Osteoblast (primary cell): ENCODE measurements around the gene TEX13B. TPM values are rescaled to one million over a fixed set of nuclear protein-coding genes. Genes with fewer than 3 reads are reported as not detected.

Experiments
- DNase-seq: peaks from one replicate; pipeline ENCODE4 v3.0.0; 2011; ENCODE audit warnings: low spot score, mixed read lengths; ENCODE audit not compliant: insufficient read length; ENCODE audit errors: missing footprints
- H2AFZ ChIP-seq: 2 replicates; pipeline ENCODE4 v1.6.0; 2011; ENCODE audit warnings: mild to moderate bottlenecking, low read length
- H3K27ac ChIP-seq: 2 replicates; pipeline ENCODE4 v1.5.1; 2011; ENCODE audit warnings: mild to moderate bottlenecking, low read depth, low read length, moderate library complexity
- H3K27me3 ChIP-seq: 2 replicates; pipeline ENCODE4 v1.6.0; 2012; ENCODE audit warnings: mild to moderate bottlenecking, control low read depth, inconsistent platforms, low read length, moderate library complexity; ENCODE audit not compliant: insufficient read depth
- H3K36me3 ChIP-seq: 2 replicates; pipeline ENCODE4 v1.5.1; 2011; ENCODE audit warnings: mild to moderate bottlenecking, low read length, control low read depth, moderate library complexity; ENCODE audit not compliant: insufficient read depth
- H3K4me1 ChIP-seq: 2 replicates; pipeline ENCODE4 v1.5.1; 2011; ENCODE audit warnings: mild to moderate bottlenecking, low read length, control low read depth, moderate library complexity; ENCODE audit not compliant: insufficient read depth
- H3K4me2 ChIP-seq: 2 replicates; pipeline ENCODE4 v1.6.0; 2011; ENCODE audit warnings: mild to moderate bottlenecking, low read length; ENCODE audit not compliant: insufficient read depth
- H3K4me3 ChIP-seq: fragments of 200-600 bp; sonication (generic); 3 replicates; pipeline ENCODE4 v1.5.1; 2012; ENCODE audit warnings: mild to moderate bottlenecking, low read length, inconsistent platforms; ENCODE audit not compliant: insufficient read depth
- H3K79me2 ChIP-seq: 2 replicates; pipeline ENCODE4 v1.6.0; 2012; ENCODE audit warnings: mild to moderate bottlenecking, low read length, control low read depth, inconsistent platforms; ENCODE audit not compliant: insufficient read depth
- H3K9me3 ChIP-seq: 2 replicates; pipeline ENCODE4 v1.5.1; 2011; ENCODE audit warnings: low read depth, low read length, control low read depth
- H4K20me1 ChIP-seq: 2 replicates; pipeline ENCODE4 v1.6.0; 2012; ENCODE audit warnings: mild to moderate bottlenecking, low read length, control low read depth; ENCODE audit not compliant: insufficient read depth
- CTCF ChIP-seq: IDR thresholded peaks from 2 replicates; pipeline ENCODE4 v1.5.1; 2011; ENCODE audit warnings: mild to moderate bottlenecking, low read depth, low read length, moderate library complexity; ENCODE audit errors: extremely low read depth
- total RNA-seq: library from RNA; depleted of rRNA; stranded (reverse); fragments of >200 nt; gene quantifications from 2 replicates; pipeline ENCODE4 v1.2.3, GENCODE V29; 2012

TEX13B gene
- total RNA-seq, 1 donor = not detected

- Histone ChIP-seq H4K20me1 (no peaks in the 10 kb centered on the region), H3K9me3 (no peaks in the 10 kb centered on the region), H3K79me2 (no peaks in the 10 kb centered on the region), H3K27ac (no peak overlapping the region), H2AFZ (no peak overlapping the region), H3K4me3 (no peak overlapping the region), H3K27me3 (peaks cover 24% of the 10 kb centered on the region), H3K4me1 (no peaks in the 10 kb centered on the region), H3K36me3 (no peaks in the 10 kb centered on the region), H3K4me2 (no peak overlapping the region)
- no peak for TF ChIP-seq CTCF
- no peak for DNase-seq
These were observed 43.2 kb upstream of the TEX13B start for GRCh38 chrX:108025376-108025775.

- peaks cover 28% of the 10 kb centered on the region for H3K27me3 ChIP-seq
- H3K4me2 ChIP-seq = no peak overlapping the region
- H3K36me3 ChIP-seq = no peaks in the 10 kb centered on the region
- H3K9me3 ChIP-seq = no peaks in the 10 kb centered on the region
- TF ChIP-seq CTCF = no peak
- H3K4me1 ChIP-seq = no peaks in the 10 kb centered on the region
- H4K20me1 ChIP-seq = no peaks in the 10 kb centered on the region
- no peak overlapping the region for H2AFZ ChIP-seq
- no peak overlapping the region for H3K27ac ChIP-seq
- no peak overlapping the region for H3K4me3 ChIP-seq
- DNase-seq = no peak
- no peaks in the 10 kb centered on the region for H3K79me2 ChIP-seq
These were observed 40.4 kb upstream of the TEX13B start for GRCh38 chrX:108022491-108023089.

GRCh38 chrX:108020631-108021030 lies 38.5 kb upstream of the TEX13B start:
- Histone ChIP-seq H3K4me1 (no peaks in the 10 kb centered on the region), H3K4me2 (no peak overlapping the region), H3K27ac (no peak overlapping the region), H3K36me3 (no peaks in the 10 kb centered on the region), H2AFZ (no peak overlapping the region), H3K79me2 (no peaks in the 10 kb centered on the region), H4K20me1 (no peaks in the 10 kb centered on the region), H3K9me3 (no peaks in the 10 kb centered on the region), H3K27me3 (peaks cover 30% of the 10 kb centered on the region), H3K4me3 (no peak overlapping the region)
- DNase-seq = no peak
- TF ChIP-seq CTCF = peak; percentile 52

- H3K4me2 ChIP-seq = no peak overlapping the region
- no peaks in the 10 kb centered on the region for H4K20me1 ChIP-seq
- no peaks in the 10 kb centered on the region for H3K36me3 ChIP-seq
- TF ChIP-seq CTCF = no peak
- H3K27me3 ChIP-seq = peaks cover 30% of the 10 kb centered on the region
- DNase-seq = no peak
- no peaks in the 10 kb centered on the region for H3K4me1 ChIP-seq
- no peaks in the 10 kb centered on the region for H3K9me3 ChIP-seq
- H2AFZ ChIP-seq = no peak overlapping the region
- no peak overlapping the region for H3K4me3 ChIP-seq
- H3K27ac ChIP-seq = no peak overlapping the region
- H3K79me2 ChIP-seq = no peaks in the 10 kb centered on the region
These were observed 37.3 kb upstream of the TEX13B start for GRCh38 chrX:108019382-108019875.
